Neural cell (in vitro differentiated cells): Measurements from ENCODE around the gene PRKX. TPM values are rescaled to one million over a fixed set of nuclear protein-coding genes. Genes with fewer than 3 reads are reported as not detected.

ENCODE experiments used
- H2AFZ ChIP-seq: fragments of 200-600, 300-800 bp; sonication (generic), shearing (Covaris generic); 2 replicates; pipeline ENCODE4 v1.6.0; 2014; ENCODE audit warnings: low read depth, mild to moderate bottlenecking, antibody characterized with exemption, low read length, moderate library complexity
- H3F3A ChIP-seq: fragments of 200-600 bp; shearing (Covaris generic); 2 replicates; pipeline ENCODE4 v1.6.1; 2016; ENCODE audit warnings: mild to moderate bottlenecking, moderate library complexity, mixed read lengths, antibody characterized with exemption, low read length; ENCODE audit not compliant: insufficient read depth, poor library complexity, severe bottlenecking
- H3K27ac ChIP-seq: fragments of 200-600, 300-800 bp; sonication (generic), shearing (Covaris generic); 2 replicates; pipeline ENCODE4 v1.5.1; 2014; ENCODE audit warnings: mild to moderate bottlenecking, low read length, moderate library complexity
- H3K27me3 ChIP-seq: fragments of 300-800, 200-600 bp; sonication (generic), shearing (Covaris generic); 2 replicates; pipeline ENCODE4 v1.6.0; 2014; ENCODE audit warnings: mild to moderate bottlenecking, low read depth, low read length, moderate library complexity; ENCODE audit not compliant: insufficient read depth
- H3K36me3 ChIP-seq: fragments of 300-800, 200-600 bp; sonication (generic), shearing (Covaris generic); 2 replicates; pipeline ENCODE4 v1.5.1; 2014; ENCODE audit warnings: mild to moderate bottlenecking, antibody characterized with exemption, low read length, moderate library complexity; ENCODE audit not compliant: insufficient read depth
- H3K4me2 ChIP-seq: fragments of 300-800, 200-600 bp; sonication (generic), shearing (Covaris generic); 2 replicates; pipeline ENCODE4 v1.6.0; 2014; ENCODE audit warnings: mild to moderate bottlenecking, low read length
- H3K4me3 ChIP-seq: fragments of 300-800, 200-600 bp; sonication (generic), shearing (Covaris generic); 2 replicates; pipeline ENCODE4 v1.5.1; 2014; ENCODE audit warnings: mild to moderate bottlenecking, low read length, moderate library complexity
- H3K79me2 ChIP-seq: fragments of 200-600 bp; shearing (Covaris generic); replicated peaks from 2 replicates; pipeline ENCODE4 v1.6.0; 2014; ENCODE audit warnings: mild to moderate bottlenecking, low read length, moderate library complexity; ENCODE audit not compliant: insufficient read depth
- H3K9ac ChIP-seq: fragments of 300-800, 200-600 bp; sonication (generic), shearing (Covaris generic); 2 replicates; pipeline ENCODE4 v1.6.1; 2016; ENCODE audit warnings: mild to moderate bottlenecking, low read length, mixed read lengths
- H3K9me2 ChIP-seq: fragments of 200-600 bp; shearing (Covaris generic); 2 replicates; pipeline ENCODE4 v1.6.1; 2016; ENCODE audit warnings: mild to moderate bottlenecking, low read length, mixed read lengths; ENCODE audit not compliant: insufficient read depth
- H3K9me3 ChIP-seq: fragments of 200-600, 300-800 bp; sonication (generic), shearing (Covaris generic); 2 replicates; pipeline ENCODE4 v1.6.1; 2016; ENCODE audit warnings: mild to moderate bottlenecking, mixed run types, low read length, moderate library complexity, mixed read lengths
- H4K20me1 ChIP-seq: fragments of 200-600 bp; shearing (Covaris generic); 2 replicates; pipeline ENCODE4 v1.6.1; 2016; ENCODE audit warnings: mild to moderate bottlenecking, mixed run types; ENCODE audit not compliant: insufficient read depth
- EP300 ChIP-seq: fragments of 450-650 bp; conservative IDR thresholded peaks from 2 replicates; pipeline ENCODE4 v1.6.1; 2014; ENCODE audit warnings: antibody characterized with exemption, mild to moderate bottlenecking, moderate library complexity; ENCODE audit not compliant: poor library complexity, severe bottlenecking
- EZH2 ChIP-seq: fragments of 200-600, 300-800 bp; shearing (Covaris generic), sonication (generic); IDR thresholded peaks from 2 replicates; pipeline ENCODE4 v1.6.1; 2014; ENCODE audit warnings: antibody characterized with exemption, low read length, borderline replicate concordance, mild to moderate bottlenecking; ENCODE audit not compliant: insufficient read depth, poor library complexity, severe bottlenecking
- MXI1 ChIP-seq: fragments of 450-650 bp; conservative IDR thresholded peaks from 2 replicates; pipeline ENCODE4 v1.6.1; 2014; ENCODE audit warnings: antibody characterized with exemption, mild to moderate bottlenecking; ENCODE audit not compliant: poor library complexity, severe bottlenecking
- POLR2AphosphoS5 ChIP-seq: IDR thresholded peaks from 2 replicates; pipeline ENCODE4 v1.6.1; 2012
- RAD21 ChIP-seq: fragments of 450-650 bp; conservative IDR thresholded peaks from 2 replicates; pipeline ENCODE4 v1.6.1; 2014; ENCODE audit warnings: antibody characterized with exemption, mild to moderate bottlenecking, moderate library complexity
- SMC3 ChIP-seq: fragments of 450-650 bp; conservative IDR thresholded peaks from 2 replicates; pipeline ENCODE4 v1.6.1; 2014; ENCODE audit warnings: antibody characterized with exemption, mild to moderate bottlenecking, moderate library complexity; ENCODE audit not compliant: poor library complexity
- TAF1 ChIP-seq: IDR thresholded peaks from 2 replicates; pipeline ENCODE4 v1.6.1; 2012; ENCODE audit warnings: low read depth
- polyA plus RNA-seq: library from polyadenylated mRNA; depleted of rRNA; stranded (reverse); fragments of >200 nt; gene quantifications from 2 replicates; pipeline ENCODE4 v1.2.3, GENCODE V29; 2014
- TF ChIP-seq, protein P1 (sequence below): fragments of 450-650 bp; IDR thresholded peaks from 2 replicates; pipeline ENCODE4 v1.5.1; 2014; ENCODE audit warnings: antibody characterized with exemption, mild to moderate bottlenecking, moderate library complexity; ENCODE audit not compliant: poor library complexity, severe bottlenecking
- TF ChIP-seq, protein P2 (sequence below): IDR thresholded peaks from 2 replicates; pipeline ENCODE4 v1.6.1; 2012; ENCODE audit warnings: borderline replicate concordance

Gene PRKX
- polyA plus RNA-seq, 1 donor from 2014 or later, result 27.4 TPM

DNA sequence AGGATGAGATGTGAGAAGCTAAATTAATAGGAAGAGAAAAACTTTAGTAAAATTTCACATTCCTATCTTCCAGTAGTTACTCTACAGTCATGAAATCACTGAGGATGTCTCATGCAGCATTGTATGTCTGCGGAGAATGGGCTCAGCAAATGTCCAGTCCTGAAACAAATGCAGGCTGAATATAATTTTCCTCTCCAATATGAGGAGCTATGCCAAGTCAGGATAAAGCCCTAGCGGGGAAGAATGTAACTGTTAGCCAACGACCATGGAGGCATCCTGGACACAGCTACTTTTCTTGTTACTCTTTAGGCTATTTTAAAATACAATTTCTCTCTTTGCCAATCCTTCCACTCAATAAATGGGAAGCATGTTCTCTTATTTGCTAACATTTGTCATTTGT, 127.7 kb downstream of the PRKX start:
- Histone ChIP-seq H3K9me3 (no peaks in the 10 kb centered on the region), H3K27ac (no peak overlapping the region), H4K20me1 (no peaks in the 10 kb centered on the region), H3K79me2 (no peaks in the 10 kb centered on the region), H3K36me3 (no peaks in the 10 kb centered on the region), H3K4me3 (no peak overlapping the region), H3K9ac (no peak overlapping the region), H3K27me3 (no peaks in the 10 kb centered on the region), H3F3A (no peaks in the 10 kb centered on the region), H3K4me2 (no peak overlapping the region), H2AFZ (no peak overlapping the region), H3K9me2 (no peaks in the 10 kb centered on the region)
- no peak for TF ChIP-seq POLR2AphosphoS5
- no peak for TF ChIP-seq SMC3
- TF ChIP-seq TAF1, result no peak
- no peak for TF ChIP-seq RAD21
- TF ChIP-seq EP300, result no peak
- TF ChIP-seq EZH2, result no peak
- TF ChIP-seq, protein P1, sequence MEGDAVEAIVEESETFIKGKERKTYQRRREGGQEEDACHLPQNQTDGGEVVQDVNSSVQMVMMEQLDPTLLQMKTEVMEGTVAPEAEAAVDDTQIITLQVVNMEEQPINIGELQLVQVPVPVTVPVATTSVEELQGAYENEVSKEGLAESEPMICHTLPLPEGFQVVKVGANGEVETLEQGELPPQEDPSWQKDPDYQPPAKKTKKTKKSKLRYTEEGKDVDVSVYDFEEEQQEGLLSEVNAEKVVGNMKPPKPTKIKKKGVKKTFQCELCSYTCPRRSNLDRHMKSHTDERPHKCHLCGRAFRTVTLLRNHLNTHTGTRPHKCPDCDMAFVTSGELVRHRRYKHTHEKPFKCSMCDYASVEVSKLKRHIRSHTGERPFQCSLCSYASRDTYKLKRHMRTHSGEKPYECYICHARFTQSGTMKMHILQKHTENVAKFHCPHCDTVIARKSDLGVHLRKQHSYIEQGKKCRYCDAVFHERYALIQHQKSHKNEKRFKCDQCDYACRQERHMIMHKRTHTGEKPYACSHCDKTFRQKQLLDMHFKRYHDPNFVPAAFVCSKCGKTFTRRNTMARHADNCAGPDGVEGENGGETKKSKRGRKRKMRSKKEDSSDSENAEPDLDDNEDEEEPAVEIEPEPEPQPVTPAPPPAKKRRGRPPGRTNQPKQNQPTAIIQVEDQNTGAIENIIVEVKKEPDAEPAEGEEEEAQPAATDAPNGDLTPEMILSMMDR, result no peak

DNA sequence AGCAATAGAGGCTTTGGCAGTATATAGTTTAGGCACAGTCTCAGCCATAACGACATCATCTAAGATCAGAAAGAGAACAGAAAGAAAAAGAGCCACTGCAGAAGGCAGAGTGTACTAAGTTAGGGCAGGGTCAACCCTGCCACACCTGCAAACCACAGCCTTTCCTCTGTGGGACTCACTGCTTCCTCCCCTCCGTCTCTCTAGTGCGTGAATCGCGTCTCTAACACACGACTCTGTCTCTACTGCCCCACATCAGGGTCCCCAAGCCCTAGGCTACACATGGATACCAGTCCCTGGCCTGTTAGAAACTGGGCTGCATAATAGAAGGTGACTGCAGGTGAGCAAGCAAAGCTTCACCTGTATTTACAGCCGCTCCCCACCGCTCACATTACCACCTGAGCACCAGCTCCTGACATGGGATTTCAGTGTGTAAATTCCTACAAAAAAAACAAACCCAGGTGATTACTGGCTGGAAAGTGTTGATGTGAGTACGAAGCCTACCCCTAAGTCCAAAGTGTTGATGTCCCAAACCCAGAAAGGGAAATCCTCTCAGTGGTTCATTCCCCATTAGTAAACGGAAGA, 128.9 kb downstream of the PRKX start:
- TF ChIP-seq, protein P2, sequence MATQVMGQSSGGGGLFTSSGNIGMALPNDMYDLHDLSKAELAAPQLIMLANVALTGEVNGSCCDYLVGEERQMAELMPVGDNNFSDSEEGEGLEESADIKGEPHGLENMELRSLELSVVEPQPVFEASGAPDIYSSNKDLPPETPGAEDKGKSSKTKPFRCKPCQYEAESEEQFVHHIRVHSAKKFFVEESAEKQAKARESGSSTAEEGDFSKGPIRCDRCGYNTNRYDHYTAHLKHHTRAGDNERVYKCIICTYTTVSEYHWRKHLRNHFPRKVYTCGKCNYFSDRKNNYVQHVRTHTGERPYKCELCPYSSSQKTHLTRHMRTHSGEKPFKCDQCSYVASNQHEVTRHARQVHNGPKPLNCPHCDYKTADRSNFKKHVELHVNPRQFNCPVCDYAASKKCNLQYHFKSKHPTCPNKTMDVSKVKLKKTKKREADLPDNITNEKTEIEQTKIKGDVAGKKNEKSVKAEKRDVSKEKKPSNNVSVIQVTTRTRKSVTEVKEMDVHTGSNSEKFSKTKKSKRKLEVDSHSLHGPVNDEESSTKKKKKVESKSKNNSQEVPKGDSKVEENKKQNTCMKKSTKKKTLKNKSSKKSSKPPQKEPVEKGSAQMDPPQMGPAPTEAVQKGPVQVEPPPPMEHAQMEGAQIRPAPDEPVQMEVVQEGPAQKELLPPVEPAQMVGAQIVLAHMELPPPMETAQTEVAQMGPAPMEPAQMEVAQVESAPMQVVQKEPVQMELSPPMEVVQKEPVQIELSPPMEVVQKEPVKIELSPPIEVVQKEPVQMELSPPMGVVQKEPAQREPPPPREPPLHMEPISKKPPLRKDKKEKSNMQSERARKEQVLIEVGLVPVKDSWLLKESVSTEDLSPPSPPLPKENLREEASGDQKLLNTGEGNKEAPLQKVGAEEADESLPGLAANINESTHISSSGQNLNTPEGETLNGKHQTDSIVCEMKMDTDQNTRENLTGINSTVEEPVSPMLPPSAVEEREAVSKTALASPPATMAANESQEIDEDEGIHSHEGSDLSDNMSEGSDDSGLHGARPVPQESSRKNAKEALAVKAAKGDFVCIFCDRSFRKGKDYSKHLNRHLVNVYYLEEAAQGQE, result no peak
- no peak for TF ChIP-seq EZH2
- no peak for TF ChIP-seq MXI1
- no peak for TF ChIP-seq SMC3
- TF ChIP-seq TAF1, result no peak
- no peak for TF ChIP-seq EP300
- TF ChIP-seq, protein P1, result no peak
- TF ChIP-seq RAD21, result no peak
- no peak for TF ChIP-seq POLR2AphosphoS5

More for the DNA sequence above, 128.9 kb downstream of the PRKX start:
- H3K9me2 ChIP-seq, result no peaks in the 10 kb centered on the region
- H3K36me3 ChIP-seq, result no peaks in the 10 kb centered on the region
- no peaks in the 10 kb centered on the region for H3F3A ChIP-seq
- H3K9me3 ChIP-seq, result no peaks in the 10 kb centered on the region
- H3K4me3 ChIP-seq, result no peak overlapping the region
- no peak overlapping the region for H3K9ac ChIP-seq
- H3K27me3 ChIP-seq, result no peaks in the 10 kb centered on the region
- no peaks in the 10 kb centered on the region for H4K20me1 ChIP-seq
- H3K27ac ChIP-seq, result no peak overlapping the region
- no peaks in the 10 kb centered on the region for H3K79me2 ChIP-seq
- H3K4me2 ChIP-seq, result no peak overlapping the region
- H2AFZ ChIP-seq, result no peak overlapping the region
